Measurements from ENCODE around the gene USP37. TPM values are rescaled to one million over a fixed set of nuclear protein-coding genes. Genes with fewer than 3 reads are reported as not detected.

Gene USP37
- total and polyA plus RNA-seq, 2 of the 13 experiments (the other 11 are each of a cell fraction or from before 2014, with no cell fraction given), result 6.5 to 30.6 TPM

GRCh38 chr2:218444692-218445357, 123.3 kb downstream of the USP37 start (continued):
- no peak for TF ChIP-seq TERF1 (CRISPR knock-in tag; IDR thresholded peaks at IDR 0.05)
- TF ChIP-seq ZFX (CRISPR knock-in tag; IDR thresholded peaks at IDR 0.05; ENCODE audit: low read depth), result peak; percentile 71; the same call in 1 of the 2 replicates
- no peak for TF ChIP-seq ZNF775 (CRISPR knock-in tag; IDR thresholded peaks at IDR 0.05; ENCODE audit: borderline replicate concordance)
- no peak for TF ChIP-seq ZNF224 (CRISPR knock-in tag; IDR thresholded peaks at IDR 0.05)
- TF ChIP-seq HMGXB3 (CRISPR knock-in tag; IDR thresholded peaks at IDR 0.05; ENCODE audit: borderline replicate concordance), result peak; percentile 80; the same call in 1 of the 2 replicates
- no peak for TF ChIP-seq ZNF883 (CRISPR knock-in tag; IDR thresholded peaks at IDR 0.05; ENCODE audit: not compliant biosample characterization)
- peak; percentile 100 for TF ChIP-seq PAXIP1 (CRISPR knock-in tag; conservative IDR thresholded peaks at IDR 0.05)
- TF ChIP-seq ZFAT (CRISPR knock-in tag; conservative IDR thresholded peaks at IDR 0.05), result no peak
- TF ChIP-seq ZNF138 (CRISPR knock-in tag; IDR thresholded peaks at IDR 0.05; ENCODE audit: low read depth), result no peak
- no peak for TF ChIP-seq XBP1 (CRISPR knock-in tag; IDR thresholded peaks at IDR 0.05)
- peak in 1 of 2 experiments; percentile 34; a peak in 2 of 4 replicates for TF ChIP-seq POLR2A (IDR thresholded peaks at IDR 0.05; ENCODE audit: insufficient read depth in 1 of 2, low read depth in 2 of 2, low read length in 2 of 2)
- TF ChIP-seq ZMAT5 (CRISPR knock-in tag; IDR thresholded peaks at IDR 0.05; ENCODE audit: borderline replicate concordance, low read depth), result no peak
- TF ChIP-seq HNF1B (CRISPR knock-in tag; IDR thresholded peaks at IDR 0.05), result peak; percentile 90
- TF ChIP-seq ZNF503 (CRISPR knock-in tag; IDR thresholded peaks at IDR 0.05), result peak; percentile 88
- 0 out of 2 replicates have a peak, but pooled peaks have one; percentile 65 for TF ChIP-seq ZNF546 (CRISPR knock-in tag; conservative IDR thresholded peaks at IDR 0.05)

Data from HepG2 (cell line).